A673 (cell line): Measurements from ENCODE around the gene THADA. TPM values are rescaled to one million over a fixed set of nuclear protein-coding genes. Genes with fewer than 3 reads are reported as not detected.

Source experiments
- BruUV-seq: library from RNA; stranded (reverse); fragments of 400-500 nt; replicated peaks from 2 replicates; lab custom pipeline; 2021; lab: Mats Ljungman, UMichigan
- CTCF ChIA-PET: fragments of 300-600 bp; sonication (Branson Sonifier 250); formaldehyde crosslinking; loops from one replicate; lab custom pipeline; 2022; ENCODE audit warnings: antibody characterized with exemption; lab: Charles Lee
- POLR2A ChIA-PET: fragments of 300-600 bp; sonication (Branson Sonifier 250); formaldehyde crosslinking; loops from one replicate; lab custom pipeline; 2022; ENCODE audit warnings: antibody characterized with exemption; ENCODE audit not compliant: low non-redundant PET; lab: Charles Lee
- DNase-seq: peaks from one replicate; pipeline ENCODE4 v3.0.0-alpha.2; 2015; ENCODE audit warnings: low spot score
- H3K27ac ChIP-seq: fragments of 200-600 bp; sonication (generic); 2 replicates; pipeline ENCODE4 v1.5.1; 2016; ENCODE audit warnings: mixed run types, low read depth, mild to moderate bottlenecking, mixed read lengths, antibody characterized with exemption, low read length; ENCODE audit not compliant: poor library complexity, severe bottlenecking
- H3K27me3 ChIP-seq: fragments of 200-600 bp; sonication (generic); replicated peaks from 2 replicates; pipeline ENCODE4 v1.6.1; 2017; ENCODE audit warnings: mixed run types, low read depth, mild to moderate bottlenecking, mixed read lengths, antibody characterized with exemption, low read length; ENCODE audit not compliant: insufficient read depth, poor library complexity
- H3K36me3 ChIP-seq: fragments of 200-600 bp; sonication (generic); 2 replicates; pipeline ENCODE4 v1.6.1; 2016; ENCODE audit warnings: mixed run types, mild to moderate bottlenecking, mixed read lengths, antibody characterized with exemption, low read length; ENCODE audit not compliant: insufficient read depth, poor library complexity, severe bottlenecking
- H3K4me1 ChIP-seq: fragments of 200-600 bp; sonication (generic); 2 replicates; pipeline ENCODE4 v1.6.1; 2017; ENCODE audit warnings: mixed run types, mild to moderate bottlenecking, mixed read lengths, antibody characterized with exemption, low read length; ENCODE audit not compliant: insufficient read depth, poor library complexity, severe bottlenecking
- H3K4me3 ChIP-seq: fragments of 200-600 bp; sonication (generic); 2 replicates; pipeline ENCODE4 v1.5.1; 2016; ENCODE audit warnings: low read depth, mixed run types, mild to moderate bottlenecking, mixed read lengths, low read length; ENCODE audit not compliant: poor library complexity, severe bottlenecking
- H3K9me3 ChIP-seq: fragments of 200-600 bp; sonication (generic); 2 replicates; pipeline ENCODE4 v1.6.1; 2016; ENCODE audit warnings: mixed run types, low read depth, mild to moderate bottlenecking, mixed read lengths, antibody characterized with exemption, low read length; ENCODE audit not compliant: poor library complexity, severe bottlenecking
- CTCF ChIP-seq: fragments of 300-800, 200-600 bp; sonication (generic); conservative IDR thresholded peaks from 2 replicates; pipeline ENCODE4 v1.5.1; 2017; ENCODE audit warnings: low read depth, mild to moderate bottlenecking, antibody characterized with exemption, low read length, moderate library complexity, mixed read lengths
- EZH2 ChIP-seq: fragments of 200-600 bp; sonication (generic); IDR thresholded peaks from 2 replicates; pipeline ENCODE4 v1.6.1; 2017; ENCODE audit warnings: borderline replicate concordance, low read depth, mild to moderate bottlenecking, mixed read lengths, antibody characterized with exemption, low read length; ENCODE audit not compliant: poor library complexity, severe bottlenecking
- intact Hi-C: fragments of 100-400 bp; cut with micrococcal nuclease; formaldehyde crosslinking; loops from one replicate; pipeline ENCODE4 v1.10.0; 2022; ENCODE audit not compliant: unreplicated experiment
- total RNA-seq: library from RNA; stranded (reverse); gene quantifications from 2 replicates; pipeline ENCODE4 v1.2.3, GENCODE V29; 2021

THADA gene
- total RNA-seq, 1 experiment from 2014 or later = 39.7 TPM

GRCh38 chr2:43585708-43586107, 10.1 kb downstream of the THADA start:
- H3K4me1 ChIP-seq = no peaks in the 10 kb centered on the region
- ChIA-PET CTCF (no interaction called here), POLR2A (no interaction called here)
- H3K4me3 ChIP-seq = no peak overlapping the region
- no peak overlapping the region for H3K27ac ChIP-seq
- no peak for DNase-seq
- no TSS peak for BruUV-seq
- intact Hi-C loops = no loop called here
- peaks cover 73% of the 10 kb centered on the region for H3K36me3 ChIP-seq
- no peaks in the 10 kb centered on the region for H3K9me3 ChIP-seq
- TF ChIP-seq CTCF (no peak), EZH2 (no peak)
- no peaks in the 10 kb centered on the region for H3K27me3 ChIP-seq

- H3K4me1 ChIP-seq = no peaks in the 10 kb centered on the region
- H3K27me3 ChIP-seq = no peaks in the 10 kb centered on the region
- CTCF ChIA-PET = no interaction called here
- DNase-seq = no peak
- no TSS peak for BruUV-seq
- no peaks in the 10 kb centered on the region for H3K9me3 ChIP-seq
- intact Hi-C loops = no loop called here
- TF ChIP-seq CTCF = no peak
- no peak for TF ChIP-seq EZH2
- peaks cover 56% of the 10 kb centered on the region for H3K36me3 ChIP-seq
- H3K4me3 ChIP-seq = no peak overlapping the region
- no peak overlapping the region for H3K27ac ChIP-seq
- POLR2A ChIA-PET = no interaction called here
These were observed 16.4 kb downstream of the THADA start for GRCh38 chr2:43579275-43579981.

- Histone ChIP-seq H3K9me3 (no peaks in the 10 kb centered on the region), H3K27me3 (no peaks in the 10 kb centered on the region), H3K27ac (no peak overlapping the region), H3K36me3 (peaks cover 58% of the 10 kb centered on the region), H3K4me1 (no peaks in the 10 kb centered on the region), H3K4me3 (no peak overlapping the region)
- CTCF ChIA-PET = interaction anchor here (0.5 to 1.2 kb wide), 8 partner anchors 9 to 1549 kb away, joined by 3 to 9 read pairs (median 4); partner anchors contain the start of gene THADA
- DNase-seq = peak; percentile 61
- POLR2A ChIA-PET = interaction anchor here (0.6 kb wide), 3 partner anchors 18 to 716 kb away, joined by 5 to 8 read pairs (median 8); partner anchors contain the start of gene THADA
- no TSS peak for BruUV-seq
- TF ChIP-seq CTCF (peak; percentile 86), EZH2 (no peak)
- intact Hi-C loops = no loop called here
These were observed 18.6 kb downstream of the THADA start for GRCh38 chr2:43576981-43577892.
